Measurements from ENCODE around the gene SLC15A4. TPM values are rescaled to one million over a fixed set of nuclear protein-coding genes. Genes with fewer than 3 reads are reported as not detected.

SLC15A4 gene
- total RNA-seq, 1 donor from 2014 or later = 24.6 TPM

GRCh38 chr12:128802756-128803155, 21.0 kb downstream of the SLC15A4 start:
- no peak for DNase-seq (ENCODE audit: extremely low spot score, unreplicated experiment)
- Mint-ChIP-seq H3K36me3 (peaks cover 48% of the 10 kb centered on the region), H3K27me3 (no peaks in the 10 kb centered on the region), H3K9me3 (no peaks in the 10 kb centered on the region), H3K4me3 (no peak overlapping the region), H3K4me1 (ENCODE audit: unreplicated experiment) (no peaks in the 10 kb centered on the region), H3K27ac (no peak overlapping the region)
- TF ChIP-seq CTCF (conservative IDR thresholded peaks at IDR 0.05) = no peak

GRCh38 chr12:128801879-128802391, 21.8 kb downstream of the SLC15A4 start:
- no peak for TF ChIP-seq CTCF (conservative IDR thresholded peaks at IDR 0.05)
- no peak for DNase-seq (ENCODE audit: extremely low spot score, unreplicated experiment)
- Mint-ChIP-seq H3K36me3 (peaks cover 51% of the 10 kb centered on the region), H3K9me3 (no peaks in the 10 kb centered on the region), H3K4me3 (no peak overlapping the region), H3K27ac (no peak overlapping the region), H3K4me1 (ENCODE audit: unreplicated experiment) (no peaks in the 10 kb centered on the region), H3K27me3 (no peaks in the 10 kb centered on the region)

GRCh38 chr12:128800606-128801005, 23.2 kb downstream of the SLC15A4 start:
- Mint-ChIP-seq H3K27ac (no peak overlapping the region), H3K4me1 (ENCODE audit: unreplicated experiment) (no peaks in the 10 kb centered on the region), H3K9me3 (no peaks in the 10 kb centered on the region), H3K27me3 (no peaks in the 10 kb centered on the region), H3K36me3 (peaks cover 48% of the 10 kb centered on the region), H3K4me3 (no peak overlapping the region)
- TF ChIP-seq CTCF (conservative IDR thresholded peaks at IDR 0.05) = no peak
- no peak for DNase-seq (ENCODE audit: extremely low spot score, unreplicated experiment)

GRCh38 chr12:128798571-128799341, 25.0 kb downstream of the SLC15A4 start:
- H3K4me3 Mint-ChIP-seq = no peak overlapping the region
- peaks cover 13% of the 10 kb centered on the region for H3K4me1 Mint-ChIP-seq (ENCODE audit: unreplicated experiment)
- no peaks in the 10 kb centered on the region for H3K9me3 Mint-ChIP-seq
- no peaks in the 10 kb centered on the region for H3K27me3 Mint-ChIP-seq
- no peak for DNase-seq (ENCODE audit: extremely low spot score, unreplicated experiment)
- no peak overlapping the region for H3K27ac Mint-ChIP-seq
- TF ChIP-seq CTCF (conservative IDR thresholded peaks at IDR 0.05) = peak; percentile 40
- H3K36me3 Mint-ChIP-seq = peaks cover 37% of the 10 kb centered on the region

GRCh38 chr12:128797119-128798118, 26.3 kb downstream of the SLC15A4 start:
- peak overlapping the region; percentile 40 for H3K27ac Mint-ChIP-seq
- H3K36me3 Mint-ChIP-seq = peaks cover 34% of the 10 kb centered on the region
- no peaks in the 10 kb centered on the region for H3K9me3 Mint-ChIP-seq
- DNase-seq (ENCODE audit: extremely low spot score, unreplicated experiment) = no peak
- no peak overlapping the region for H3K4me3 Mint-ChIP-seq
- no peak for TF ChIP-seq CTCF (conservative IDR thresholded peaks at IDR 0.05)
- peaks cover 16% of the 10 kb centered on the region for H3K4me1 Mint-ChIP-seq (ENCODE audit: unreplicated experiment)
- no peaks in the 10 kb centered on the region for H3K27me3 Mint-ChIP-seq
